ENCODE data around the gene KDM6B.
"Not testable (repeated sequence)": the region's sequence is repeated elsewhere in the genome, so short reads cannot be mapped to it uniquely, and the experiment has no call there.

The KDM6B gene

GRCh38 chr17:7854851-7855659 is 21.0 kb downstream of the KDM6B start, which contains the start of gene TMEM88:
Gene TMEM88, plus strand, starts transcription at chr17:7855066. Its CDS starts 9 bp downstream, at chr17:7855075.
- WGBS, 2 experiments (ENCODE audit: insufficient coverage in 2 of 2): 2 to 3% methylated on average over 40 to 50 of the region's 57 CpGs
- peak within 1 kb of the TSS; percentile 68 for H3K4me3 ChIP-seq (ENCODE audit: extremely low read depth, insufficient read depth, low read length, poor library complexity, severe bottlenecking)
- H3K4me1 ChIP-seq (ENCODE audit: control insufficient read depth, insufficient read depth, low read length, poor library complexity, severe bottlenecking): peaks cover 38% of the 10 kb centered on the region
- H3K36me3 ChIP-seq (ENCODE audit: control insufficient read depth, insufficient read depth, low read length): peaks cover 56% of the 10 kb centered on the region
- no peaks in the 10 kb centered on the region for H3K9me3 ChIP-seq (ENCODE audit: control insufficient read depth, low read length)
- peak within 1 kb of the TSS; percentile 97 for H3K27ac ChIP-seq (ENCODE audit: low read depth, low read length, severe bottlenecking)

GRCh38 chr17:7855660-7856010 is 21.6 kb downstream of the KDM6B start:
- H3K36me3 ChIP-seq (ENCODE audit: control insufficient read depth, insufficient read depth, low read length): peaks cover 54% of the 10 kb centered on the region
- peak overlapping the region; percentile 97 for H3K27ac ChIP-seq (ENCODE audit: low read depth, low read length, severe bottlenecking)

GRCh38 chr17:7856011-7856810 is 22.2 kb downstream of the KDM6B start:
- 7% methylated on average over 18 to 22 of the region's 29 CpGs for WGBS, 2 experiments (ENCODE audit: insufficient coverage in 2 of 2)
- peaks cover 54% of the 10 kb centered on the region for H3K36me3 ChIP-seq (ENCODE audit: control insufficient read depth, insufficient read depth, low read length)
- H3K4me3 ChIP-seq (ENCODE audit: extremely low read depth, insufficient read depth, low read length, poor library complexity, severe bottlenecking): peak overlapping the region; percentile 68
- peaks cover 38% of the 10 kb centered on the region for H3K4me1 ChIP-seq (ENCODE audit: control insufficient read depth, insufficient read depth, low read length, poor library complexity, severe bottlenecking)
- H3K9me3 ChIP-seq (ENCODE audit: control insufficient read depth, low read length): no peaks in the 10 kb centered on the region
- H3K27ac ChIP-seq (ENCODE audit: low read depth, low read length, severe bottlenecking): peak overlapping the region; percentile 97

More at GRCh38 chr17:7855660-7856010, 21.6 kb downstream of the KDM6B start:
- WGBS, 2 experiments (ENCODE audit: insufficient coverage in 2 of 2): 0 to 6% methylated on average over 6 to 11 of the region's 15 CpGs
- Histone ChIP-seq H3K4me1 (ENCODE audit: control insufficient read depth, insufficient read depth, low read length, poor library complexity, severe bottlenecking) (peaks cover 38% of the 10 kb centered on the region), H3K9me3 (ENCODE audit: control insufficient read depth, low read length) (no peaks in the 10 kb centered on the region), H3K4me3 (ENCODE audit: extremely low read depth, insufficient read depth, low read length, poor library complexity, severe bottlenecking) (peak overlapping the region; percentile 68)

- Histone ChIP-seq H3K27ac (ENCODE audit: low read depth, low read length, severe bottlenecking) (peak within 1 kb of the TSS; percentile 97), H3K9me3 (ENCODE audit: control insufficient read depth, low read length) (no peaks in the 10 kb centered on the region), H3K4me3 (ENCODE audit: extremely low read depth, insufficient read depth, low read length, poor library complexity, severe bottlenecking) (peak within 1 kb of the TSS; percentile 68), H3K4me1 (ENCODE audit: control insufficient read depth, insufficient read depth, low read length, poor library complexity, severe bottlenecking) (peaks cover 38% of the 10 kb centered on the region), H3K36me3 (ENCODE audit: control insufficient read depth, insufficient read depth, low read length) (peaks cover 56% of the 10 kb centered on the region)
- 2% methylated on average over 63 to 64 of the region's 64 CpGs for WGBS, 2 experiments (ENCODE audit: insufficient coverage in 2 of 2)
Observed at GRCh38 chr17:7856811-7857712, 23.0 kb downstream of the KDM6B start, which contains the start of gene NAA38. Gene NAA38, minus strand, starts transcription at chr17:7857559. Its CDS starts 96 bp downstream, at chr17:7857463.

GRCh38 chr17:7857713-7858521 is 23.9 kb downstream of the KDM6B start, which contains the start of gene CYB5D1:
Gene CYB5D1, plus strand, starts transcription at chr17:7858003. Its CDS starts 132 bp downstream, at chr17:7858135.
- Histone ChIP-seq H3K9me3 (ENCODE audit: control insufficient read depth, low read length) (no peaks in the 10 kb centered on the region), H3K4me3 (ENCODE audit: extremely low read depth, insufficient read depth, low read length, poor library complexity, severe bottlenecking) (peak within 1 kb of the TSS; percentile 68), H3K4me1 (ENCODE audit: control insufficient read depth, insufficient read depth, low read length, poor library complexity, severe bottlenecking) (peaks cover 34% of the 10 kb centered on the region), H3K27ac (ENCODE audit: low read depth, low read length, severe bottlenecking) (peak within 1 kb of the TSS; percentile 97), H3K36me3 (ENCODE audit: control insufficient read depth, insufficient read depth, low read length) (peaks cover 50% of the 10 kb centered on the region)
- 2% methylated on average over 43 to 46 of the region's 48 CpGs for WGBS, 2 experiments (ENCODE audit: insufficient coverage in 2 of 2)

- 13 to 16% methylated on average over 13 to 19 of the region's 20 CpGs for WGBS, 2 experiments (ENCODE audit: insufficient coverage in 2 of 2)
- Histone ChIP-seq H3K36me3 (ENCODE audit: control insufficient read depth, insufficient read depth, low read length) (peaks cover 49% of the 10 kb centered on the region), H3K27ac (ENCODE audit: low read depth, low read length, severe bottlenecking) (peak overlapping the region; percentile 97)
Observed at GRCh38 chr17:7858522-7858810, 24.4 kb downstream of the KDM6B start.

GRCh38 chr17:7859028-7859427 is 25.0 kb downstream of the KDM6B start:
- 98% methylated on average over 7 of the region's 8 CpGs for WGBS, 2 experiments (ENCODE audit: insufficient coverage in 2 of 2)
- Histone ChIP-seq H3K27ac (ENCODE audit: low read depth, low read length, severe bottlenecking) (no peak overlapping the region), H3K9me3 (ENCODE audit: control insufficient read depth, low read length) (no peaks in the 10 kb centered on the region), H3K4me1 (ENCODE audit: control insufficient read depth, insufficient read depth, low read length, poor library complexity, severe bottlenecking) (peaks cover 23% of the 10 kb centered on the region), H3K4me3 (ENCODE audit: extremely low read depth, insufficient read depth, low read length, poor library complexity, severe bottlenecking) (peak overlapping the region; percentile 68), H3K36me3 (ENCODE audit: control insufficient read depth, insufficient read depth, low read length) (peaks cover 52% of the 10 kb centered on the region)

More at GRCh38 chr17:7858522-7858810, 24.4 kb downstream of the KDM6B start:
- Histone ChIP-seq H3K9me3 (ENCODE audit: control insufficient read depth, low read length) (no peaks in the 10 kb centered on the region), H3K4me1 (ENCODE audit: control insufficient read depth, insufficient read depth, low read length, poor library complexity, severe bottlenecking) (peaks cover 29% of the 10 kb centered on the region), H3K4me3 (ENCODE audit: extremely low read depth, insufficient read depth, low read length, poor library complexity, severe bottlenecking) (peak overlapping the region; percentile 68)

GRCh38 chr17:7862692-7863437 is 28.8 kb downstream of the KDM6B start:
- H3K9me3 ChIP-seq (ENCODE audit: control insufficient read depth, low read length): no peaks in the 10 kb centered on the region
- H3K27ac ChIP-seq (ENCODE audit: low read depth, low read length, severe bottlenecking): no peak overlapping the region
- H3K4me1 ChIP-seq (ENCODE audit: control insufficient read depth, insufficient read depth, low read length, poor library complexity, severe bottlenecking): peaks cover 6% of the 10 kb centered on the region
- WGBS, 2 experiments (ENCODE audit: insufficient coverage in 2 of 2): 0 to 100% methylated on average over 1 of the region's 3 CpGs
- H3K36me3 ChIP-seq (ENCODE audit: control insufficient read depth, insufficient read depth, low read length): peaks cover 70% of the 10 kb centered on the region
- H3K4me3 ChIP-seq (ENCODE audit: extremely low read depth, insufficient read depth, low read length, poor library complexity, severe bottlenecking): no peak overlapping the region

- H3K36me3 ChIP-seq (ENCODE audit: control insufficient read depth, insufficient read depth, low read length): peaks cover 62% of the 10 kb centered on the region
- not testable (repeated sequence) for H3K9me3 ChIP-seq (ENCODE audit: control insufficient read depth, low read length); H3K4me3 ChIP-seq (ENCODE audit: extremely low read depth, insufficient read depth, low read length, poor library complexity, severe bottlenecking); H3K4me1 ChIP-seq (ENCODE audit: control insufficient read depth, insufficient read depth, low read length, poor library complexity, severe bottlenecking); H3K27ac ChIP-seq (ENCODE audit: low read depth, low read length, severe bottlenecking)
- 89% methylated on average over 4 of the region's 5 CpGs; no CpG with 5 or more reads in 1 of the 2 experiments for WGBS, 2 experiments (ENCODE audit: insufficient coverage in 2 of 2)
Observed at GRCh38 chr17:7864384-7864783, 30.4 kb downstream of the KDM6B start.
